ENCODE measurements around the gene WEE1.
"Not testable (repeated sequence)": the region's sequence is repeated elsewhere in the genome, so short reads cannot be mapped to it uniquely, and the experiment has no call there.

The WEE1 gene

GRCh38 chr11:9613118-9613829 is 39.8 kb downstream of the WEE1 start:
- Histone ChIP-seq H3K27ac (ENCODE audit: low read length) (no peak overlapping the region), H3K4me1 (ENCODE audit: control insufficient read depth, insufficient read depth, low read length) (no peaks in the 10 kb centered on the region), H3K9me3 (ENCODE audit: control insufficient read depth, insufficient read depth, low read length) (no peaks in the 10 kb centered on the region), H3K36me3 (ENCODE audit: control insufficient read depth, insufficient read depth, low read length) (no peaks in the 10 kb centered on the region), H3K27me3 (ENCODE audit: control insufficient read depth, insufficient read depth, low read length) (no peaks in the 10 kb centered on the region), H3K4me3 (ENCODE audit: low read length) (peak overlapping the region; percentile 38; the same call in 1 of the 2 replicates)
- WGBS (ENCODE audit: insufficient coverage, insufficient read length) = no CpG with 5 or more reads among the region's 35 CpGs
- peak; percentile 94 for DNase-seq (ENCODE audit: low read depth, low spot score)

- Histone ChIP-seq H3K27me3 (ENCODE audit: control insufficient read depth, insufficient read depth, low read length) (no peaks in the 10 kb centered on the region), H3K9me3 (ENCODE audit: control insufficient read depth, insufficient read depth, low read length) (no peaks in the 10 kb centered on the region), H3K27ac (ENCODE audit: low read length) (no peak overlapping the region), H3K36me3 (ENCODE audit: control insufficient read depth, insufficient read depth, low read length) (no peaks in the 10 kb centered on the region), H3K4me3 (ENCODE audit: low read length) (peak overlapping the region; percentile 38; the same call in 1 of the 2 replicates), H3K4me1 (ENCODE audit: control insufficient read depth, insufficient read depth, low read length) (no peaks in the 10 kb centered on the region)
- DNase-seq (ENCODE audit: low read depth, low spot score) = no peak
- WGBS (ENCODE audit: insufficient coverage, insufficient read length) = no CpG with 5 or more reads among the region's 54 CpGs
These were observed 40.6 kb downstream of the WEE1 start for GRCh38 chr11:9613830-9614762.

GRCh38 chr11:9615031-9615451 is 41.6 kb downstream of the WEE1 start:
- no peaks in the 10 kb centered on the region for H3K27me3 ChIP-seq (ENCODE audit: control insufficient read depth, insufficient read depth, low read length)
- no peak overlapping the region for H3K4me3 ChIP-seq (ENCODE audit: low read length)
- no CpG with 5 or more reads among the region's 2 CpGs for WGBS (ENCODE audit: insufficient coverage, insufficient read length)
- no peaks in the 10 kb centered on the region for H3K9me3 ChIP-seq (ENCODE audit: control insufficient read depth, insufficient read depth, low read length)
- H3K36me3 ChIP-seq (ENCODE audit: control insufficient read depth, insufficient read depth, low read length) = no peaks in the 10 kb centered on the region
- no peaks in the 10 kb centered on the region for H3K4me1 ChIP-seq (ENCODE audit: control insufficient read depth, insufficient read depth, low read length)
- H3K27ac ChIP-seq (ENCODE audit: low read length) = no peak overlapping the region
- DNase-seq (ENCODE audit: low read depth, low spot score) = no peak

GRCh38 chr11:9616042-9616675 is 42.7 kb downstream of the WEE1 start:
- Histone ChIP-seq H3K9me3 (ENCODE audit: control insufficient read depth, insufficient read depth, low read length) (no peaks in the 10 kb centered on the region), H3K27ac (ENCODE audit: low read length) (no peak overlapping the region), H3K4me3 (ENCODE audit: low read length) (no peak overlapping the region), H3K4me1 (ENCODE audit: control insufficient read depth, insufficient read depth, low read length) (no peaks in the 10 kb centered on the region), H3K36me3 (ENCODE audit: control insufficient read depth, insufficient read depth, low read length) (no peaks in the 10 kb centered on the region), H3K27me3 (ENCODE audit: control insufficient read depth, insufficient read depth, low read length) (no peaks in the 10 kb centered on the region)
- DNase-seq (ENCODE audit: low read depth, low spot score) = no peak
- WGBS (ENCODE audit: insufficient coverage, insufficient read length) = no CpG with 5 or more reads among the region's 2 CpGs

- Histone ChIP-seq H3K4me1 (ENCODE audit: control insufficient read depth, insufficient read depth, low read length) (no peaks in the 10 kb centered on the region), H3K9me3 (ENCODE audit: control insufficient read depth, insufficient read depth, low read length) (no peaks in the 10 kb centered on the region), H3K27ac (ENCODE audit: low read length) (no peak overlapping the region), H3K36me3 (ENCODE audit: control insufficient read depth, insufficient read depth, low read length) (no peaks in the 10 kb centered on the region), H3K4me3 (ENCODE audit: low read length) (no peak overlapping the region), H3K27me3 (ENCODE audit: control insufficient read depth, insufficient read depth, low read length) (no peaks in the 10 kb centered on the region)
- WGBS (ENCODE audit: insufficient coverage, insufficient read length) = no CpG with 5 or more reads among the region's 4 CpGs
- DNase-seq (ENCODE audit: low read depth, low spot score) = no peak
These were observed 43.4 kb downstream of the WEE1 start for GRCh38 chr11:9616858-9617257.

- Histone ChIP-seq H3K9me3 (ENCODE audit: control insufficient read depth, insufficient read depth, low read length) (no peaks in the 10 kb centered on the region), H3K4me1 (ENCODE audit: control insufficient read depth, insufficient read depth, low read length) (no peaks in the 10 kb centered on the region), H3K27ac (ENCODE audit: low read length) (no peak overlapping the region), H3K36me3 (ENCODE audit: control insufficient read depth, insufficient read depth, low read length) (no peaks in the 10 kb centered on the region), H3K4me3 (ENCODE audit: low read length) (no peak overlapping the region), H3K27me3 (ENCODE audit: control insufficient read depth, insufficient read depth, low read length) (no peaks in the 10 kb centered on the region)
- no CpG with 5 or more reads among the region's 5 CpGs for whole genome bisulfite sequencing (ENCODE audit: insufficient coverage, insufficient read length)
- no peak for DNase-seq (ENCODE audit: low read depth, low spot score)
These were observed 44.5 kb downstream of the WEE1 start for GRCh38 chr11:9617940-9618339.

- Histone ChIP-seq H3K36me3 (ENCODE audit: control insufficient read depth, insufficient read depth, low read length) (no peaks in the 10 kb centered on the region), H3K4me3 (ENCODE audit: low read length) (no peak overlapping the region), H3K27ac (ENCODE audit: low read length) (no peak overlapping the region), H3K4me1 (ENCODE audit: control insufficient read depth, insufficient read depth, low read length) (no peaks in the 10 kb centered on the region), H3K9me3 (ENCODE audit: control insufficient read depth, insufficient read depth, low read length) (no peaks in the 10 kb centered on the region), H3K27me3 (ENCODE audit: control insufficient read depth, insufficient read depth, low read length) (no peaks in the 10 kb centered on the region)
- DNase-seq (ENCODE audit: low read depth, low spot score) = no peak
- WGBS (ENCODE audit: insufficient coverage, insufficient read length) = no CpG with 5 or more reads among the region's 1 CpG
These were observed 45.5 kb downstream of the WEE1 start for GRCh38 chr11:9619004-9619403.

DNA sequence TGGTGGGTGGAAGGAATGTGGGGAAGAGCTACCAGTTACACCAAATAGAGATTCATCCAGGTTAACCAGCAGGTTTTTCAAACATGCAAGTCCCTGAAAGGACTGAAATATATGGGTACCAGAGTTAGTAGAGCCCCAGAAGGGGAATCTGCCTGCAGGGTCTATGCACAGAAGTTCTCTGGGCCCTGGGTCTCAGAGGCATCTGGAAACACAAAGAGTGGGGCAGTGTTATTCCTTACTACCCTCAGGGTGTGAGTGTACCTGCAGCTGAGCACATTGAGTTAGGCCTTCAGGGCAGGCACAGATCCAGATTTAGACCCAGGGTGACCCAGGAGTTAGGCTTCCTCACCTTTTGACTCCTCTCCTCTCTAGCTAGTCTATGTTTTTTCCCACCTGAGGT is 46.5 kb downstream of the WEE1 start:
- Histone ChIP-seq H3K36me3 (ENCODE audit: control insufficient read depth, insufficient read depth, low read length) (no peaks in the 10 kb centered on the region), H3K27me3 (ENCODE audit: control insufficient read depth, insufficient read depth, low read length) (no peaks in the 10 kb centered on the region), H3K4me1 (ENCODE audit: control insufficient read depth, insufficient read depth, low read length) (no peaks in the 10 kb centered on the region), H3K4me3 (ENCODE audit: low read length) (no peak overlapping the region), H3K9me3 (ENCODE audit: control insufficient read depth, insufficient read depth, low read length) (no peaks in the 10 kb centered on the region), H3K27ac (ENCODE audit: low read length) (no peak overlapping the region)
- DNase-seq (ENCODE audit: low read depth, low spot score) = no peak

- not testable (repeated sequence) for H3K4me1 ChIP-seq (ENCODE audit: control insufficient read depth, insufficient read depth, low read length); H3K36me3 ChIP-seq (ENCODE audit: control insufficient read depth, insufficient read depth, low read length); H3K27ac ChIP-seq (ENCODE audit: low read length); DNase-seq (ENCODE audit: low read depth, low spot score); H3K9me3 ChIP-seq (ENCODE audit: control insufficient read depth, insufficient read depth, low read length); H3K27me3 ChIP-seq (ENCODE audit: control insufficient read depth, insufficient read depth, low read length); H3K4me3 ChIP-seq (ENCODE audit: low read length)
- WGBS (ENCODE audit: insufficient coverage, insufficient read length) = no CpG with 5 or more reads among the region's 7 CpGs
These were observed 48.9 kb downstream of the WEE1 start for GRCh38 chr11:9622353-9622752.

DNA sequence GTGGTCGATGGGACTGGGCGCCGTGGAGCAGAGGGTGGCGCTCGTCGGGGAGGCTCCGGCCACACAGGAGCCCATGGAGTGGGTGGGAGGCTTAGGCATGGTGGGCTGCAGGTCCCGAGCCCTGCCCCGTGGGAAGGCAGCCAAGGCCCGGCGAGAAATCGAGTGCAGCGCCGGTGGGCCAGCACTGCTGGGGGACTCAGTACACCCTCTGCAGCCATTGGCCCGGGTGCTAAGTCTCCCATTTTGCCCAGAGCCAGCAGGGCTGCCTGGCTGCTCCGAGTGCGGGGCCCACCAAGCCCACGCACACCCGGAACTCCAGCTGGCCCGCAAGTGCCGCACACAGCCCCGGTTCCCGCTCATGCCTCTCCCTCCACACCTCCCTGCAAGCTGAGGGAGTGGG is 49.6 kb downstream of the WEE1 start:
- H3K36me3 ChIP-seq (ENCODE audit: control insufficient read depth, insufficient read depth, low read length); H3K27ac ChIP-seq (ENCODE audit: low read length); H3K4me1 ChIP-seq (ENCODE audit: control insufficient read depth, insufficient read depth, low read length); H3K4me3 ChIP-seq (ENCODE audit: low read length); H3K27me3 ChIP-seq (ENCODE audit: control insufficient read depth, insufficient read depth, low read length); H3K9me3 ChIP-seq (ENCODE audit: control insufficient read depth, insufficient read depth, low read length); DNase-seq (ENCODE audit: low read depth, low spot score): not testable (repeated sequence)
- WGBS (ENCODE audit: insufficient coverage, insufficient read length) = no CpG with 5 or more reads among the region's 23 CpGs
